ENCODE measurements around the gene KPNB1. TPM values are rescaled to one million over a fixed set of nuclear protein-coding genes. Genes with fewer than 3 reads are reported as not detected.
A peak's percentile ranks its signal among the peaks of the same experiment; 100 is the strongest.

KPNB1 gene
- total and polyA plus RNA-seq, 10 donors: 37.0 to 331 (median 250) TPM

DNA sequence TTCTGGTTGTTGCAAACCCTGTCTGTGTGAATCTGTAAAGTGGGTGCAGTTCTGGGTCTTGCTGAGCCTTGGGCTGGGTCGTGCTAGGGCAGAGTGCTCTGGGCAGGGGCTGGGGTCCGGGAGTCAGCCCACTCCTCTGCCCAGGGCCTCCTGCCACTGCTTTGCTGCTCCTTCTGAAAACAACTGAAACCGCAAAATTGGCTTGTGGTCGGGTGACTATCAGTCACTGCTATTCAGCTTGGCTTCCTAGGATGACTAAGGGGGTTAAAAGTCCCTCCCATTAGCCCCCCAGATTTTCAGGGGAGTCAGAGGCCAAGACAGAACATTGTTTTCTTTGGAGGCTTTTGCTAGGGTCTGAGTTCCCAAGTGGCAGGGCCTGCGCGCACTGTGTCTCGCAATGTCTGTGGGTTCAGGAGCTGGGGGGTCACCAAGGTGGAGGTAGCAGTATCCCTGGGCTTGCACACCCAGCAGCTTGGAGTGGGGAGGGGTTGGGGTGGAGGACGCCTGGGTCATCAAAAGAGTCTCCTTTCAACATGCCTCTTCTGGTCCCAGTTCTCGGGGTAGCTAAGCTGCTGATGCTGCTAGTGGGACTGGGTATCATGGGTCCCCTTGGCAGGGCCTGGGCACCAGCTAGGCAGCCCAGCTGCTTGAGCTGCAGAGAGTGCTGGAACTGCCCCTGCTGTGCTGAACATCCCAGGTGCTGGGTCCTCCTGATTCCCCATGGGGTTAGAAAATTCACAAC lies 69.9 kb downstream of the KPNB1 start:
- Histone ChIP-seq H3K9me3 (no peaks in the 10 kb centered on the region), H3K4me3 (no peak overlapping the region), H3K4me1 (peaks cover 6 to 78% (median 74%) of the 10 kb centered on the region in 6 donors), H3K36me3 (no peaks in the 10 kb centered on the region), H3K27ac (peak overlapping the region in 3 of 8 donors; percentile 34 to 80 (median 61)), H3K27me3 (replicated peaks in 1 of 7) (peaks cover 0 to 65% (median 31%) of the 10 kb centered on the region in 7 donors)
- intact Hi-C loops (cut with DNase I; ENCODE audit: low total_unique reads): no loop called here
- TF ChIP-seq, protein P1, sequence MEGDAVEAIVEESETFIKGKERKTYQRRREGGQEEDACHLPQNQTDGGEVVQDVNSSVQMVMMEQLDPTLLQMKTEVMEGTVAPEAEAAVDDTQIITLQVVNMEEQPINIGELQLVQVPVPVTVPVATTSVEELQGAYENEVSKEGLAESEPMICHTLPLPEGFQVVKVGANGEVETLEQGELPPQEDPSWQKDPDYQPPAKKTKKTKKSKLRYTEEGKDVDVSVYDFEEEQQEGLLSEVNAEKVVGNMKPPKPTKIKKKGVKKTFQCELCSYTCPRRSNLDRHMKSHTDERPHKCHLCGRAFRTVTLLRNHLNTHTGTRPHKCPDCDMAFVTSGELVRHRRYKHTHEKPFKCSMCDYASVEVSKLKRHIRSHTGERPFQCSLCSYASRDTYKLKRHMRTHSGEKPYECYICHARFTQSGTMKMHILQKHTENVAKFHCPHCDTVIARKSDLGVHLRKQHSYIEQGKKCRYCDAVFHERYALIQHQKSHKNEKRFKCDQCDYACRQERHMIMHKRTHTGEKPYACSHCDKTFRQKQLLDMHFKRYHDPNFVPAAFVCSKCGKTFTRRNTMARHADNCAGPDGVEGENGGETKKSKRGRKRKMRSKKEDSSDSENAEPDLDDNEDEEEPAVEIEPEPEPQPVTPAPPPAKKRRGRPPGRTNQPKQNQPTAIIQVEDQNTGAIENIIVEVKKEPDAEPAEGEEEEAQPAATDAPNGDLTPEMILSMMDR (IDR thresholded peaks at IDR 0.05 in 8 of 11, conservative IDR thresholded peaks at IDR 0.05 in 3 of 11): no peak
- no peak for TF ChIP-seq POLR2AphosphoS5 (IDR thresholded peaks at IDR 0.05)
- TF ChIP-seq POLR2A (IDR thresholded peaks at IDR 0.05): no peak
- 28 to 54% (median 39%) methylated on average over 9 of the region's 9 CpGs for WGBS, 5 donors
- DNase-seq: no peak

DNA sequence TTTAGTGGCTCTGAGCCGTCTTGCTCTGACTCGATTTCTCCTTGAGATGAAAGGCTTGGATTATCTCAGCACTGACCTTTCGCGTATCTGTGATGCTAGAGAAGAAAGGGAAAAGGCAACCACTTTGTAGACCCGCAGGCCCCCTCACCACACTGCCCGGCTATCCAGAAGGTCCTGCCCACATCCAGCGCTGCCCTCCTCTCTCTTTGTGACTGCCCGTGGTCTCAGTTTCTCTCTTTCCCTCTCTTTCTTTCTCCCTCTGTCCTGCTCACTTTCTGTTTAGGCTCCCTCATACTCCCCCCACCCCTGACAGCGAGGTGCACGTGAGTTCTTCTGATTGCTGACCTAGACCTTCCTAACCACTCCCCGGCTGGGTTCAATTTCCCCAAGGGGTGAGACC lies 70.5 kb downstream of the KPNB1 start:
- H3K27me3 ChIP-seq (replicated peaks in 1 of 7): peaks cover 0 to 70% (median 35%) of the 10 kb centered on the region in 7 donors
- intact Hi-C loops (cut with DNase I; ENCODE audit: low total_unique reads): no loop called here
- peaks cover 6 to 74% (median 68%) of the 10 kb centered on the region in 6 donors for H3K4me1 ChIP-seq

DNA sequence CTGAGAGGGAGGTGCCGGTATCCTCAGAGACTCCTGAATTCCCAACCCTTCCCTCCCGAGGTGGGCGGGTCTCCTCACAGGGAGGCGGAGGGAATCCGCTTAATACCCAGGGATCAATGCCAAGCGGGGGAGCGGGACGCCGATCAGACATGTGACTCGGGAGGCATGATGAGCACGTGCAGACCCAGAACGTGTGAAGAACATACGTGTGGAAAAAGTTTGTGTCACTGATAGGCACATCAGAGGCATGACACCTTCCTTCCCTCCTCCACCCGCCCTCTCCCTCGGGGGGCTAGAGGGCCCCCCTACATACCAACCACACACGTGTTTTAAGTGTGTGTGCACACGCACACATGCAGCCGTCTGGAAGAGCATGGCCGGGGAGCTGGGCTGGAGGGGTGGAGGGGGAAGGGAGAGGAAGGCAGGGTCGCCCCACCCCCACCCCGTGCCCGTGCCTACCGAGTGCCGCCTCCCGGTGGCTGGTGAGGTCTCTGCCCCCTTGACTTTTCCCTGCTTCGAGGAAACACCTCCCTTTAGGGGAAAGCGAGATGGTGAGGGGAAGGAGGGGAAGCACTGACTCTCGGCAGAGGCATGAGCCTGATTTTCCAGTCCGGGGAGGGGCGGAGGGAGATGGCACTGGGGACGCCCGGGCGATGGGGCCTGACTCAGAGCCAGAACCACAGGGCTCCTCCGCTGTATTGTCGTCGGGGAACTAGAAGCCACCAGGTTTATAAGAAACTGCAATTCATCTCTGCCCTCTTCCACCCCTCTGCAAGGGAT lies 71.2 kb downstream of the KPNB1 start:
- no peak for TF ChIP-seq POLR2AphosphoS5 (IDR thresholded peaks at IDR 0.05)
- no peak for TF ChIP-seq POLR2A (IDR thresholded peaks at IDR 0.05)
- TF ChIP-seq, protein P1 (IDR thresholded peaks at IDR 0.05 in 8 of 11, conservative IDR thresholded peaks at IDR 0.05 in 3 of 11): no peak
- Histone ChIP-seq H3K4me3 (peak overlapping the region in 1 of 8 donors; percentile 44), H3K4me1 (peaks cover 6 to 72% (median 60%) of the 10 kb centered on the region in 6 donors), H3K36me3 (no peaks in the 10 kb centered on the region), H3K27me3 (replicated peaks in 1 of 7) (peaks cover 0 to 77% (median 35%) of the 10 kb centered on the region in 7 donors), H3K9me3 (no peaks in the 10 kb centered on the region), H3K27ac (peak overlapping the region in 3 of 8 donors; percentile 13 to 80 (median 61))
- intact Hi-C loops (cut with DNase I; ENCODE audit: low total_unique reads): no loop called here
- DNase-seq: peak; percentile 74
- WGBS, 5 donors: 15 to 29% (median 20%) methylated on average over 27 to 36 of the region's 36 CpGs

More for the DNA sequence above, 70.5 kb downstream of the KPNB1 start:
- Histone ChIP-seq H3K4me3 (no peak overlapping the region), H3K9me3 (no peaks in the 10 kb centered on the region), H3K36me3 (no peaks in the 10 kb centered on the region), H3K27ac (peak overlapping the region in 3 of 8 donors; percentile 34 to 80 (median 61))
- TF ChIP-seq POLR2AphosphoS5 (IDR thresholded peaks at IDR 0.05) (no peak), POLR2A (IDR thresholded peaks at IDR 0.05) (no peak)
- TF ChIP-seq, protein P1 (IDR thresholded peaks at IDR 0.05 in 8 of 11, conservative IDR thresholded peaks at IDR 0.05 in 3 of 11): no peak
- WGBS, 5 donors: 51 to 77% (median 66%) methylated on average over 11 of the region's 11 CpGs
- DNase-seq: no peak

DNA sequence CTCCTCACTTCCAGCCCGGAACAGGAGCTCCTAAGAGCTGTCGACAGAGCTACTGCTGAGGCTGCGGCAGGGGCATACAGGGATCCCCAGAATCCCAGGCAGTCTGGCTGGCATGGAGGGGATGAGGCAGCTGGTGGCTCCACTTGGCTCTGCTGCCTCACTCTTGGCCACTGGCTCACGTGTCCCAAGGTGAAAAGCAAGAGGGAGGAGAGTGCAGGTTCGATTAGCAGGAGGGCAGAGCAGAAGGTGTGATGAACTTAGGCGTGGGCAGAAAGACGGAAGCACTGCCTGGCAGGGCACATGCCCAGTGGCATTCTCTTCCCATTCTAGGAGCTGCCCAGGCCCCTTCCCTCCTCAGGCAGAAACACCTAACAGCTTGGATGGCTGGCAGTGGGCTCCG lies 72.0 kb downstream of the KPNB1 start:
- peaks cover 6 to 66% (median 53%) of the 10 kb centered on the region in 6 donors for H3K4me1 ChIP-seq
- TF ChIP-seq POLR2AphosphoS5 (IDR thresholded peaks at IDR 0.05): no peak
- H3K27me3 ChIP-seq (replicated peaks in 1 of 7): peaks cover 0 to 82% (median 35%) of the 10 kb centered on the region in 7 donors
- WGBS, 5 donors: 43 to 57% (median 46%) methylated on average over 6 to 8 of the region's 8 CpGs
- no peak for DNase-seq
- peak overlapping the region in 3 of 8 donors; percentile 10 to 61 (median 13) for H3K27ac ChIP-seq
- H3K36me3 ChIP-seq: no peaks in the 10 kb centered on the region
- intact Hi-C loops (cut with DNase I; ENCODE audit: low total_unique reads): no loop called here
- no peak overlapping the region for H3K4me3 ChIP-seq
- H3K9me3 ChIP-seq: no peaks in the 10 kb centered on the region

Data from spleen (tissue), 11 donors.